HepG2 (cell line): ENCODE data around the gene PLSCR1. TPM values are rescaled to one million over a fixed set of nuclear protein-coding genes. Genes with fewer than 3 reads are reported as not detected.
A peak's percentile ranks its signal among the peaks of the same experiment; 100 is the strongest.

Experiments used
- ASH2L ChIP-seq: fragments of 300-600, 200-600 bp; sonication (generic); IDR thresholded peaks from 2 replicates; pipeline ENCODE4 v1.7.0; 2017; ENCODE audit warnings: low read depth, mild to moderate bottlenecking, moderate library complexity, mixed read lengths, low read length; ENCODE audit not compliant: insufficient read length
- CENPX ChIP-seq: sonication (generic); formaldehyde crosslinking; IDR thresholded peaks from 2 replicates; pipeline ENCODE4 v1.9.0; 2021; ENCODE audit warnings: mild to moderate bottlenecking, missing genetic modification reagents, moderate library complexity
- ELF3 ChIP-seq: IDR thresholded peaks from 2 replicates; pipeline ENCODE4 v1.6.1; 2016; ENCODE audit warnings: missing genetic modification reagents, missing compliant biosample characterization
- HMG20B ChIP-seq: conservative IDR thresholded peaks from 2 replicates; pipeline ENCODE4 v1.6.1; 2016; ENCODE audit warnings: missing genetic modification reagents, missing compliant biosample characterization
- KLF12 ChIP-seq: sonication (generic); formaldehyde crosslinking; IDR thresholded peaks from 2 replicates; pipeline ENCODE4 v1.4.0; 2020; ENCODE audit warnings: missing genetic modification reagents, borderline replicate concordance
- KLF15 ChIP-seq: sonication (generic); formaldehyde crosslinking; IDR thresholded peaks from 2 replicates; pipeline ENCODE4 v1.8.1; 2023; ENCODE audit warnings: borderline replicate concordance, mild to moderate bottlenecking, inconsistent platforms, missing genetic modification reagents, mixed read lengths
- KMT2A ChIP-seq: sonication (generic); formaldehyde crosslinking; IDR thresholded peaks from 2 replicates; pipeline ENCODE4 v1.4.0; 2020; ENCODE audit warnings: missing genetic modification reagents
- MTF1 ChIP-seq: sonication (generic); formaldehyde crosslinking; IDR thresholded peaks from 2 replicates; pipeline ENCODE4 v1.5.0; 2020; ENCODE audit warnings: missing genetic modification reagents
- MYPOP ChIP-seq: sonication (generic); formaldehyde crosslinking; IDR thresholded peaks from 2 replicates; pipeline ENCODE4 v1.8.1; 2023; ENCODE audit warnings: mild to moderate bottlenecking, moderate library complexity, missing genetic modification reagents
- NR0B2 ChIP-seq: sonication (generic); formaldehyde crosslinking; IDR thresholded peaks from 2 replicates; pipeline ENCODE4 v1.4.0; 2020; ENCODE audit warnings: mild to moderate bottlenecking, missing genetic modification reagents
- REL ChIP-seq: sonication (generic); formaldehyde crosslinking; conservative IDR thresholded peaks from 2 replicates; pipeline ENCODE4 v1.8.0; 2022; ENCODE audit warnings: mild to moderate bottlenecking, missing genetic modification reagents, moderate library complexity
- SATB2 ChIP-seq: sonication (generic); formaldehyde crosslinking; IDR thresholded peaks from 2 replicates; pipeline ENCODE4 v1.5.0; 2020; ENCODE audit warnings: missing genetic modification reagents
- SOX13 ChIP-seq, 3 experiments: fragments of 450-650 bp in 1 of 3; sonication (generic) in 1 of 3; formaldehyde crosslinking in 1 of 3; IDR thresholded peaks in 2 of 3; conservative IDR thresholded peaks in 1 of 3; 2 replicates each; pipeline versions ENCODE4 v1.5.0 to v1.6.1; 2016 to 2020; ENCODE audit warnings: antibody characterized with exemption in 1 of 3, mild to moderate bottlenecking in 1 of 3, missing compliant biosample characterization in 1 of 3, missing genetic modification reagents in 1 of 3, moderate library complexity in 1 of 3
- SP140L ChIP-seq: sonication (generic); formaldehyde crosslinking; IDR thresholded peaks from 2 replicates; pipeline ENCODE4 v1.4.0; 2020; ENCODE audit warnings: missing genetic modification reagents, borderline replicate concordance
- ZNF101 ChIP-seq: sonication (generic); formaldehyde crosslinking; IDR thresholded peaks from 2 replicates; pipeline ENCODE4 v1.4.0; 2020; ENCODE audit warnings: mild to moderate bottlenecking, low read depth, missing genetic modification reagents, borderline replicate concordance
- ZNF136 ChIP-seq: sonication (generic); formaldehyde crosslinking; IDR thresholded peaks from 2 replicates; pipeline ENCODE4 v1.8.1; 2022; ENCODE audit warnings: low read depth, mild to moderate bottlenecking, moderate library complexity, missing genetic modification reagents
- ZNF205 ChIP-seq: IDR thresholded peaks from 2 replicates; pipeline ENCODE4 v1.6.1; 2018; ENCODE audit warnings: missing biosample characterization, missing genetic modification reagents
- ZNF234 ChIP-seq: sonication (generic); formaldehyde crosslinking; conservative IDR thresholded peaks from 2 replicates; pipeline ENCODE4 v1.5.1; 2020; ENCODE audit warnings: mild to moderate bottlenecking, missing genetic modification reagents
- ZNF326 ChIP-seq: sonication (generic); formaldehyde crosslinking; IDR thresholded peaks from 2 replicates; pipeline ENCODE4 v1.4.0; 2020; ENCODE audit warnings: missing genetic modification reagents, borderline replicate concordance
- ZNF510 ChIP-seq: sonication (generic); formaldehyde crosslinking; IDR thresholded peaks from 2 replicates; pipeline ENCODE4 v1.4.0; 2020; ENCODE audit warnings: low read depth, mild to moderate bottlenecking, missing genetic modification reagents
- ZNF605 ChIP-seq: sonication (generic); formaldehyde crosslinking; IDR thresholded peaks from 2 replicates; pipeline ENCODE4 v1.8.0; 2022; ENCODE audit warnings: mild to moderate bottlenecking, missing genetic modification reagents
- ZNF616 ChIP-seq: sonication (generic); formaldehyde crosslinking; IDR thresholded peaks from 2 replicates; pipeline ENCODE4 v1.5.0; 2020; ENCODE audit warnings: low read depth, mild to moderate bottlenecking, missing genetic modification reagents
- ZNF7 ChIP-seq: IDR thresholded peaks from 2 replicates; pipeline ENCODE4 v1.6.1; 2016; ENCODE audit warnings: missing biosample characterization, missing genetic modification reagents
- ZSCAN5A ChIP-seq: sonication (generic); formaldehyde crosslinking; IDR thresholded peaks from 2 replicates; pipeline ENCODE4 v1.8.0; 2022; ENCODE audit warnings: mild to moderate bottlenecking, missing genetic modification reagents, borderline replicate concordance
- polyA plus RNA-seq, 8 experiments: library from polyadenylated mRNA; depleted of rRNA in 3 of 8; stranded (reverse) in 7 of 8; unstranded in 1 of 8; fragments of >200 nt; fragmentation: Illumina TruSeq in 4 of 8; extraction: Trizol in 4 of 8; gene quantifications; 2 replicates each; pipeline versions ENCODE4 v1.2.1 to v1.2.3, GENCODE V29; 2011 to 2016; ENCODE audit warnings: low read depth in 4 of 8, missing spikeins in 1 of 8, mixed read lengths in 1 of 8; ENCODE audit not compliant: insufficient read depth in 1 of 8
- total RNA-seq, 5 experiments: library from RNA; depleted of rRNA; stranded (reverse); fragments of >200 nt; fragmentation: Illumina TruSeq; extraction: Trizol; gene quantifications; 2 replicates each; pipeline ENCODE4 v1.2.3, GENCODE V29; 2016; ENCODE audit warnings: low read depth in 1 of 5

The PLSCR1 gene
- total and polyA plus RNA-seq, 2 of the 13 experiments (the other 11 are each of a cell fraction or from before 2014, with no cell fraction given) = 33.8 to 34.1 TPM

- TF ChIP-seq ZNF234 (CRISPR knock-in tag) = no peak
- TF ChIP-seq CENPX = no peak
- peak; percentile 88 for TF ChIP-seq ELF3 (CRISPR knock-in tag)
- TF ChIP-seq ZNF101 = no peak
- no peak for TF ChIP-seq KLF12 (CRISPR knock-in tag)
- TF ChIP-seq ZNF510 = no peak
- no peak for TF ChIP-seq ZNF7
- peak; percentile 52; the same call in 1 of the 2 replicates for TF ChIP-seq ZNF205 (CRISPR knock-in tag)
- no peak for TF ChIP-seq NR0B2 (CRISPR knock-in tag)
- TF ChIP-seq HMG20B (CRISPR knock-in tag) = no peak
- TF ChIP-seq SATB2 (CRISPR knock-in tag) = 0 out of 2 replicates have a peak, but pooled peaks have one; percentile 50
- TF ChIP-seq SOX13 (IDR thresholded peaks at IDR 0.05) = no peak
- TF ChIP-seq SOX13 (CRISPR knock-in tag; conservative IDR thresholded peaks at IDR 0.05 in 1 of 2, IDR thresholded peaks at IDR 0.05 in 1 of 2) = peak in 1 of 2 experiments; percentile 40; a peak in 1 of 4 replicates
- peak; percentile 86; the same call in 1 of the 2 replicates for TF ChIP-seq SP140L (CRISPR knock-in tag)
- peak; percentile 89 for TF ChIP-seq KMT2A (CRISPR knock-in tag)
- peak; percentile 27; the same call in 1 of the 2 replicates for TF ChIP-seq ZSCAN5A
- peak; percentile 76; the same call in 1 of the 2 replicates for TF ChIP-seq ZNF605
- TF ChIP-seq KLF15 (CRISPR knock-in tag) = no peak
- TF ChIP-seq MTF1 (CRISPR knock-in tag) = no peak
- TF ChIP-seq ZNF136 (CRISPR knock-in tag) = 0 out of 2 replicates have a peak, but pooled peaks have one; percentile 49
- peak; percentile 98 for TF ChIP-seq MYPOP
- no peak for TF ChIP-seq ZNF326 (CRISPR knock-in tag)
- TF ChIP-seq REL (CRISPR knock-in tag) = no peak
- TF ChIP-seq ASH2L = peak; percentile 72
- TF ChIP-seq ZNF616 (CRISPR knock-in tag) = no peak
Observed at GRCh38 chr3:146544002-146544928, at the start of gene PLSCR1 (continued).
